Measurements from ENCODE around the gene ZPR1.
"Not testable (repeated sequence)": the region's sequence is repeated elsewhere in the genome, so short reads cannot be mapped to it uniquely, and the experiment has no call there.

ZPR1 gene

GRCh38 chr11:116823031-116823843 is 35.4 kb upstream of the ZPR1 start, which contains the start of gene APOA4:
Gene APOA4, minus strand, starts transcription at chr11:116823304. Its CDS starts 113 bp downstream, at chr11:116823191.
- no peak for DNase-seq

DNA sequence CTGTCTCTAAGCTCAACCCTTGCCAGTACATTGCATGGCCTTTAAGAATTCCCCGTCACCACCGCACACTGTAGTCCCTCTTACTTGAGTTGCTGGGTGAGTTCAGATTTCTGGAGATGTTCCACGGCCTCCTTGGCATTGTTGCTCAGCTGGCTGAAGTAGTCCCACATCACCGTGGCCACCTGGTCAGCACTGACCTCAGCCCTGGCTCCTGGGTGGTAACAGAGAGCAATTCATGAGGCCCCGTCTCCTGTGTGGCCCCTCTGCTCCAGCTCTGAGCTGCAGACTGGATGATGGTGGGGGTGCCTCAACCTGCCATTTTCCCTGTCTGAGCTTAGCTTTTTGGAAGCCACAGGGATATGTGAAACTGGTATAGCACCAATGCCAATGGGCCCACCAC is 34.8 kb upstream of the ZPR1 start:
- no peak for DNase-seq

- DNase-seq = no peak
Observed at GRCh38 chr11:116821050-116821918, 33.5 kb upstream of the ZPR1 start.

DNA sequence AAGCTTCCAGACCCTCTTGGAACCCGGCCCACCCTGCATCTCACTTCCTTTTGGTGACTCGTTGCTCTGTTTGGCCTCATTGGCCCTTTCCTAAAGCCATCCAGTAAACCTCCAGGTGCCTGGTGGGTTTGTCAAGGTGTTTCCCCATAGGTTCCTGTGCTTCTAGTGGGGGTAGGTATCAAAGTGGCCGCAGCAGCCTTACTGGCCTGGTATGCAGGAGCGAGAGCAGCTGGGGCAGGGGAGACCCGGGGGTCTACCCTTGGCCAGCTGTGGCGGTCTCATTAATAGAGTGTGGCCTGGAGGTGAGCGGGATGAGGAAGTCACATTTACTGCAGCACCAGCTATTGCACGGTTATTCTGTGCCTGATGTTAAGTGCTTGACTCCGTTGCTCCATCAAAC is 31.2 kb upstream of the ZPR1 start:
- DNase-seq = no peak

DNA sequence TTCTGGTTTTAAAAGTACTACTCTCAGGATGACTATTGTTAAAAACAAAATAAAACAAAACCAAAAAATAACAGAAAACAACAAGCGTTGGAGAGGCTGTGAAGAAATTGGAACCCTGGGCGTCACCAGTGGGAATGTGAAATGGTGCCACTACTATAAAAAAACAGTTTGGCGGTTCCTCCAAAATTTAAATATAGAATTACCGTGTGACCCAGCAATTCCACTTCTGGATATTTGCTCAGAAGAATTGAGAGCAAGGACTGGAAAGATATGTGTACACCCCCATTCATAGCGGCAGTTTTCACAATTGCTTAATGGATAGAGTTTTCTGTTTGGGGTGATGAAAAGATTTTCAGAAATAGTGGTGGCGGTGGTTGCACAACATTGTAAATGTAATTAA is 26.7 kb upstream of the ZPR1 start:
- DNase-seq = no peak

- DNase-seq = no peak
Observed at GRCh38 chr11:116813781-116814471, 26.1 kb upstream of the ZPR1 start.

- no peak for DNase-seq
Observed at GRCh38 chr11:116813170-116813569, 25.3 kb upstream of the ZPR1 start.

DNA sequence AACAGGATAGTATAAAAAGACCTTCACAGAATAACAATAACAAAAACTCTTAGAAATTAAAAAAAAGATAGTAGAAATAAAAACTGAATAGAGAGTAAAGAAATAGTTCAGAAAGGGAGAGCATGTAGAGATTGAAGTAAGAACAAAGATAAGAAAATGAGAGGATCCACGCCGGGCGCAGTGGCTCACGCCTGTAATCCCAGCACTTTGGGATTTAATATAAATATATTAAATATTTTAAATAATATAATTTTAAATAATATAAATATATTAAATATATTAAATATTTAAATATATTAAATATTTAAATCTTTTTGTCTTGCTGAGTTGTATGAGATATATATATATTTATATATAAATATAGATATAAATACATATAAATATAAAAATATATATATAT is 24.3 kb upstream of the ZPR1 start:
- no peak for DNase-seq

GRCh38 chr11:116811194-116811593 is 23.4 kb upstream of the ZPR1 start:
- no peak for DNase-seq

- DNase-seq = no peak
Observed at GRCh38 chr11:116808262-116809175, 20.7 kb upstream of the ZPR1 start.

- no peak for DNase-seq
Observed at GRCh38 chr11:116807601-116808261, 19.9 kb upstream of the ZPR1 start.

DNA sequence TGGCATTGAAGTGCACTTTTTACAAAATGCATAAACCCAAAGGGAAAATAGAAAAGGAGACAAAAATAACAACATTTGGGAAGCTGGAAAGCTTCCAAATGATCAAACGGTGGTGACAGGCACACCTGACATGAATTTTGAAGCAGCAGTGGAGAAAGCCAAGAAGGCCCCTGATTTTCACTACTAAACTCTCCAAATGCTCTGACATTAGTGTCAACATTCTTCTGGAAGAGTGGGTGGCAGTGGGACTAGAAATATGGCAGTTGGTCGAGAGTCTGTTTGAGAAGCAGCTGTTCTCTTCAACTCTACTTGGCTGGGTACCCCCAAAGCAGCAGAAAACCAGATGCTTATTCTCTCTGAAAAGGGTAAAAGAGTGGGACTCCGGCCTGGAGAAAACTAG is 16.2 kb upstream of the ZPR1 start:
- DNase-seq = no peak

GRCh38 chr11:116801662-116802061 is 13.8 kb upstream of the ZPR1 start:
- not testable (repeated sequence) for DNase-seq

DNA sequence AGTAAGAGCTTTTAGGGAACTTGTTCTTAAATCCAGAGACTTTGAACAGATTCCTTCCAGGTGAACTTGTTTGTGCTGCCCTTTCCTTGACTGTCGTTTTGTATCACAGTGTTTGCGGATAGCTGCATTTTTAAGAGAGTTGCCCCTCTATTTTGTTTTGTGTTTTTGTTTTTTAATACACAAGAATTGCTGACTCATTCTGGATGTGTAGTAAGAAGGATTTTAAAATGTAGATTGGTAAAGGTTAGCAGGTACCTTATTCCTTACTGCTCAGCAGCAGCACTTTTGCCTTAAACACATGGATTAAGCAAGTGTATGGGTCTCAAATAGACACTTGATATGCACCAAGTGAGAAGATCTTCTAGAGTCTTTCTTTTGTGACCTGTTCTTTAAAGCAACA is 12.8 kb upstream of the ZPR1 start:
- no peak for DNase-seq

- no peak for DNase-seq
Observed at GRCh38 chr11:116798368-116798767, 10.5 kb upstream of the ZPR1 start.

GRCh38 chr11:116797816-116798215 is 10.0 kb upstream of the ZPR1 start:
- no peak for DNase-seq

- no peak for DNase-seq
Observed at GRCh38 chr11:116796548-116796947, 8.7 kb upstream of the ZPR1 start.

DNA sequence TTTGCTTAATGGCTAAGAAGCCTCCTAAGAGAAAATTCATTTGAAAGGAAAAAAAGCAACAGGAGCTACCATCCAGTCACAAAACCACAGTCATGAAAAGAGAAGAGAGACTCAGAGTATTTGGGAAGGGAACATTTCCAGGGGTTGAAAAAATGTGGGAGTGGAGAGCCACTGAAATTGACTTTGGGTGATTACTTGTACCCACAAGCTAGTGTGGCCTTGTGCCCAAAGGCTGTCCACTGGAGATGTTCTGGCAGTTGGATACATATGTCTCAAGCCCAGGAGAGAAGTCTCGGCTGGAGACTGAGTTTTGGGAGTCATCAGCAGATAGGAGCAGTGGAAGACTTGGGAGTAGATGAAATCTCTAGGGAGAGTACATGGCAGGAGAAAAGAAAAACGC is 7.0 kb upstream of the ZPR1 start:
- DNase-seq = no peak

- no peak for DNase-seq
Observed at GRCh38 chr11:116793772-116794097, 5.9 kb upstream of the ZPR1 start.

GRCh38 chr11:116792869-116793771 is 5.3 kb upstream of the ZPR1 start:
- DNase-seq = no peak

Measured in NCI-H524 treated with DMSO at 0.1 percent for 48 hours (cell line).